Measurements from ENCODE around the gene MAP3K3.

MAP3K3 gene

DNA sequence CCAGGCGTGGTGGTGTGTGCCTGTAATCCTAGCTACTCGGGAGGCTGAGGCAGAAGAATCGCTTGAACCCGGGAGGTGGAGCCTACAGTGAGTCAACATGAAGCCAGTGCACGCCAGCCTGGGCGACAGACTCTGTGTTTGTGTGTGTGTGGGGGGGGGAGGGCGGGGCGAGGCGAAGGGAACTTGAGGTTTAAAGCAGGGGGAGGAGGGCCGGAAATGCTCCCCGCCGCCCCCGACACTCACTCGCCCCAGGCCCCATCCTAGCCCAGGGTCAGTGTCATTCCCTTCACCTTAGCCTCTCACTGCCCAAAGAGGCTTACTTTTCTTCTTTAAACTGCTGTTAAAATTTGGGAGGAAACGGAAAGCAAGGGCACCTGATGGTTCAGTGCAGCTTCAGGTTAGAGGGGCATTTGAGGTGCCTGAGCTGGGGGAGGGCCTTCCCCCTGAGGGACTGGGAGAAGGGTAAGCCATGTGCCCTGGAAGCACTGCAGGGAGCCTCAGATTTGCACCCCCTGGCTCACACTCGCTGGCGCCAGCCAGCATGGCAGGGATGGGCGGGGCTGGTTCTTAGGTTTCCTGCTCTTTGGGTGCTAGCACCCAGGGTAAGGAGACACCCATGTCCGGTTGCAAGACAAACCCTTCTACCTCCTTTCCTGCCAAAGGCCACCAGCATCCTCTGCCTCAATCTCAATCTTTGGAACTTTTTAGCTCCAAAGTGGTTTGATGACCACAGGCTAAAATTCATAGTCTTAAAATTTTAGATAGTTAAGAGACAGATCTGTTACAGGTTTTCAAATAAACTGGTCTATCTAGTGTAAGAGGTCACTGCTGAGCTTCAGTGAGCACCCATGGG is 79.9 kb downstream of the MAP3K3 start:
- Histone ChIP-seq H3K27ac (replicated peaks) (peak overlapping the region; percentile 95), H3K4me3 (replicated peaks; ENCODE audit: insufficient read depth, low read length) (peak overlapping the region; percentile 30), H3K27me3 (ENCODE audit: insufficient read depth, poor library complexity, severe bottlenecking) (no peaks in the 10 kb centered on the region)
- peak in 1 of 2 experiments; percentile 87 for DNase-seq (ENCODE audit: low read depth in 1 of 2, low spot score in 1 of 2)
- no peak for TF ChIP-seq GABPA (IDR thresholded peaks at IDR 0.05; ENCODE audit: low read depth)
- TF ChIP-seq CTCF (IDR thresholded peaks at IDR 0.05; ENCODE audit: insufficient read depth, low read length): no peak
- TF ChIP-seq POLR2AphosphoS5 (IDR thresholded peaks at IDR 0.05; ENCODE audit: low read depth): no peak
- no peak for TF ChIP-seq SPI1 (IDR thresholded peaks at IDR 0.05; ENCODE audit: borderline replicate concordance, low read depth)
- TF ChIP-seq, protein P1, sequence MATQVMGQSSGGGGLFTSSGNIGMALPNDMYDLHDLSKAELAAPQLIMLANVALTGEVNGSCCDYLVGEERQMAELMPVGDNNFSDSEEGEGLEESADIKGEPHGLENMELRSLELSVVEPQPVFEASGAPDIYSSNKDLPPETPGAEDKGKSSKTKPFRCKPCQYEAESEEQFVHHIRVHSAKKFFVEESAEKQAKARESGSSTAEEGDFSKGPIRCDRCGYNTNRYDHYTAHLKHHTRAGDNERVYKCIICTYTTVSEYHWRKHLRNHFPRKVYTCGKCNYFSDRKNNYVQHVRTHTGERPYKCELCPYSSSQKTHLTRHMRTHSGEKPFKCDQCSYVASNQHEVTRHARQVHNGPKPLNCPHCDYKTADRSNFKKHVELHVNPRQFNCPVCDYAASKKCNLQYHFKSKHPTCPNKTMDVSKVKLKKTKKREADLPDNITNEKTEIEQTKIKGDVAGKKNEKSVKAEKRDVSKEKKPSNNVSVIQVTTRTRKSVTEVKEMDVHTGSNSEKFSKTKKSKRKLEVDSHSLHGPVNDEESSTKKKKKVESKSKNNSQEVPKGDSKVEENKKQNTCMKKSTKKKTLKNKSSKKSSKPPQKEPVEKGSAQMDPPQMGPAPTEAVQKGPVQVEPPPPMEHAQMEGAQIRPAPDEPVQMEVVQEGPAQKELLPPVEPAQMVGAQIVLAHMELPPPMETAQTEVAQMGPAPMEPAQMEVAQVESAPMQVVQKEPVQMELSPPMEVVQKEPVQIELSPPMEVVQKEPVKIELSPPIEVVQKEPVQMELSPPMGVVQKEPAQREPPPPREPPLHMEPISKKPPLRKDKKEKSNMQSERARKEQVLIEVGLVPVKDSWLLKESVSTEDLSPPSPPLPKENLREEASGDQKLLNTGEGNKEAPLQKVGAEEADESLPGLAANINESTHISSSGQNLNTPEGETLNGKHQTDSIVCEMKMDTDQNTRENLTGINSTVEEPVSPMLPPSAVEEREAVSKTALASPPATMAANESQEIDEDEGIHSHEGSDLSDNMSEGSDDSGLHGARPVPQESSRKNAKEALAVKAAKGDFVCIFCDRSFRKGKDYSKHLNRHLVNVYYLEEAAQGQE (IDR thresholded peaks at IDR 0.05; ENCODE audit: insufficient replicate concordance, low read depth): no peak

DNA sequence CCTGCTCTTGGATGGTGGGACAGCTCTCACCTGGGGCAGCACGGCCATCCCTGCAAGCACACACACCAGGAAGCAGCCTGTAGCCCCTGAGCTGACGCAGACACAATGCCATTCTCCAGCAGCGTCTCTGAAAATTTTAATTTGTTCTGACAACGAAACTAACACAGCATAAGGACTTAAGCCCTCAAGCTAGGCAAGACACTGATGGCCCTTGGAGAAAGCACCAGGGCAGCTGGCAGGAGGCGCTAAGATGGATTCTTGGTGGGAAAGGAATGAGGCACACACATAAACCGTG is 80.5 kb downstream of the MAP3K3 start:
- Histone ChIP-seq H3K27me3 (ENCODE audit: insufficient read depth, poor library complexity, severe bottlenecking) (no peaks in the 10 kb centered on the region), H3K4me3 (replicated peaks; ENCODE audit: insufficient read depth, low read length) (no peak overlapping the region), H3K27ac (replicated peaks) (peak overlapping the region; percentile 95)
- DNase-seq (ENCODE audit: low read depth in 1 of 2, low spot score in 1 of 2): no peak
- TF ChIP-seq POLR2AphosphoS5 (IDR thresholded peaks at IDR 0.05; ENCODE audit: low read depth) (no peak), GABPA (IDR thresholded peaks at IDR 0.05; ENCODE audit: low read depth) (no peak), CTCF (IDR thresholded peaks at IDR 0.05; ENCODE audit: insufficient read depth, low read length) (no peak), SPI1 (IDR thresholded peaks at IDR 0.05; ENCODE audit: borderline replicate concordance, low read depth) (no peak)
- TF ChIP-seq, protein P1 (IDR thresholded peaks at IDR 0.05; ENCODE audit: insufficient replicate concordance, low read depth): no peak

GRCh38 chr17:63703029-63703428 is 80.8 kb downstream of the MAP3K3 start:
- Histone ChIP-seq H3K4me3 (replicated peaks; ENCODE audit: insufficient read depth, low read length) (no peak overlapping the region), H3K27ac (replicated peaks) (peak overlapping the region; percentile 95)

More at GRCh38 chr17:63703029-63703428, 80.8 kb downstream of the MAP3K3 start:
- TF ChIP-seq SPI1 (IDR thresholded peaks at IDR 0.05; ENCODE audit: borderline replicate concordance, low read depth): no peak
- TF ChIP-seq GABPA (IDR thresholded peaks at IDR 0.05; ENCODE audit: low read depth): no peak
- TF ChIP-seq, protein P1 (IDR thresholded peaks at IDR 0.05; ENCODE audit: insufficient replicate concordance, low read depth): no peak
- TF ChIP-seq POLR2AphosphoS5 (IDR thresholded peaks at IDR 0.05; ENCODE audit: low read depth): no peak
- TF ChIP-seq CTCF (IDR thresholded peaks at IDR 0.05; ENCODE audit: insufficient read depth, low read length): no peak
- no peak for DNase-seq (ENCODE audit: low read depth in 1 of 2, low spot score in 1 of 2)
- H3K27me3 ChIP-seq (ENCODE audit: insufficient read depth, poor library complexity, severe bottlenecking): no peaks in the 10 kb centered on the region

Measured in HL-60 (cell line).